SK-MEL-5 (cell line): ENCODE results near the gene FER1L5. TPM values are rescaled to one million over a fixed set of nuclear protein-coding genes. Genes with fewer than 3 reads are reported as not detected.

ENCODE experiments used
- DNase-seq: peaks from one replicate; pipeline ENCODE4 v3.0.0-alpha.2; 2016; ENCODE audit warnings: low read depth, low spot score
- in situ Hi-C: cut with HindIII; loops from 2 replicates; pipeline ENCODE4 v1.10.0; 2016; ENCODE audit warnings: low sequenced_read_pairs, high pct_unique_total_duplicates, low pct_unique_long_range_greater_than_20kb
- total RNA-seq: library from RNA; depleted of rRNA; stranded (reverse); fragments of >200 nt; shearing (Covaris generic); gene quantifications from 2 replicates; pipeline ENCODE4 v1.2.3, GENCODE V29; 2014

Gene FER1L5
- total RNA-seq, 1 experiment from 2014 or later: not detected

DNA sequence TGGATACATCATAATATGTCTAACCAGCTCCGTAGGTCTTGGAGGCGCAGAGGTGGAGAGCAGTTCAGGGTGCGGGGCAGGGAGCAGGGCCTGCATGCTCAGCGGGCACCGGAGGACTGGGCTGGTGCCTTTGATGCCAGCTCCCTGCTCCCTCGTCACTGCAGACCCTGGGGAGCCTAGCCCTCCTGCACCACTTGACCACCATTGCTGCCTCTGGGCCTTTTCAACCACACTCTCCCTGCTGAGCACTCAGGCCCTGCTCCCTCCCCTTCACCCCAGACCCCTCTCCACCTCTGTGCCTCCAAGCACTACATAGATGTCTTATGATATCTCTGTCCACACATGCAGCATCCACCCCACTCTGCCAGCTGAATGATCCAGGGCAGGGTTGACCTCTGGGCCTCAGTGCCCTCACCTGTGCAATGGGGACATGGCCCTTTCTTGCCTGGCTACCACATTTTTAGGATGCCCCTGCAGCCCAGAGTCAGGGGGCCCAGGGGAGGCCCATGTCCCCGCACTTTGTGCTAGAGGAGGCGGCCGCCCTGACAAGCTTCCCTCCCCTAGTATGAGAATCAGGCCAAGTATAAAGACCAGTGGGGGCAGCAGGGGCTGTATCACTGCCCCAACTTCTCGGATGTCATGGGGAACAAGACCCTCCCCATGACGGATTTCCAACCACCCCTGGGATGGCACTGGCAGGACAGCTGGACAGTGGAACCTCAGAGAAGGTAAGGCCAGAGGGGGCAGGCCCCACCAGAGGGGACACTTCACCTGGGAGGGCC, 46.3 kb downstream of the FER1L5 start:
- DNase-seq: no peak
- in situ Hi-C loops: no loop called here

DNA sequence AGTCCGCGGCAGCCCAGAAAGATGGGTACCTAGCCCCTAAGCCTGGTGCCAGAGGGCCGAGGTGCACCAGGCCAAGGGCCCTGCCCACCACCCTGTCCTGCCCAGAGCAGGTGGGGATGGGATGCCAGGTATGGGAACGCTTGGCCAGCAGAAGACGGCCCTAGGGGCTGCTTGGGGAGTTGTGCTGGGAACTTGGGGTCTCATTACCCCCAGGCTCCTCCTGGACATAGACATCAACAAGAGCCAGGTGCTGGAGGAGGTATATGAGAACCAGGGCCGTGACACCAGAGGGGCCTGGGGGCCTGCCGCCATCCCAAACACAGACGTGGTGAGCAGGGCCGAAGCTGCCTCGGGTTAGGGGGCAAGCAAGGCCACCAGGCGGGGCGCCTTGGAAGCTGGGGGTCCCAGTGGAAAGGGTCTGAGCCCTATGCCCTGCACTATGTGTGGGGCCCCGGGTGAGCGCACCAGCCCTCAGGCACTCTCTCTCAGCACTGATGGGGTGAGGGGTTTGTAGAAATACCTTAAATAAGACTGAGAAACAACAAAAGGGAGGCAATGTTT, 46.9 kb downstream of the FER1L5 start:
- in situ Hi-C loops: no loop called here
- DNase-seq: no peak

DNA sequence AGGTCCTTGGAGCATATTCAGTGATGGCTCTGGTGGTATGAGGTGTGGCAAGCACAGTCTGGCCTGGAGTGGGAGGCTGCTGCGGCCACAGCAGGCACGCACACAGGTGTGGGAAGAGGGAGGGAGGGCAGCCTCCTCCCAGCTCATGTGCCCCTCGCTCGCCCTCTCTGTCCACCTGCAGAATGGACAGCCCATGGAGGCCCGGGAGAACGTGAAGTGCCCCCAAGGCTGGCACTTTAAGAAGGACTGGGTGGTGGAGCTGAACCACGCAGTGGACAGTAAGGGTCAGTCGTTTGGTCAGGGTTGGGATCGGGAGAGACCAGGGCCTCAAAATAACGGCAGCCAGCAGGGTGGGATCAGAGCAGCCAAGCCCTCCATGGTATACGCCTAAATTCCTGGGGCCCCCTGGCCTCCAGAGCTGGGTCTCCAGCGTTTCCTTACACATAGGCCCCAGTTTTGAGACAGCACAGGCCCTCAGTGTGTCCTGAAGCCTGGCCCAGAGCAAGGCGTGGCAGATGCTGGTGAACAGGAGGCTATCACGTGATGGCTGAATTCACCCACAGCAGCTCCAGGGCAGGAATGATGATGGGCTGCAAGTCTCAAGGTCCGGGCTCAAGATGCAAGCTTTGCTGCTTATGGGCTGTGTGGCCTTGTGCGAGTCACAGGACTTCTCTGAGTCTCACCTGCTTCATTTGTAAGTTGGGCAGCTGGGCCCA, 47.9 kb downstream of the FER1L5 start:
- in situ Hi-C loops: no loop called here

DNA sequence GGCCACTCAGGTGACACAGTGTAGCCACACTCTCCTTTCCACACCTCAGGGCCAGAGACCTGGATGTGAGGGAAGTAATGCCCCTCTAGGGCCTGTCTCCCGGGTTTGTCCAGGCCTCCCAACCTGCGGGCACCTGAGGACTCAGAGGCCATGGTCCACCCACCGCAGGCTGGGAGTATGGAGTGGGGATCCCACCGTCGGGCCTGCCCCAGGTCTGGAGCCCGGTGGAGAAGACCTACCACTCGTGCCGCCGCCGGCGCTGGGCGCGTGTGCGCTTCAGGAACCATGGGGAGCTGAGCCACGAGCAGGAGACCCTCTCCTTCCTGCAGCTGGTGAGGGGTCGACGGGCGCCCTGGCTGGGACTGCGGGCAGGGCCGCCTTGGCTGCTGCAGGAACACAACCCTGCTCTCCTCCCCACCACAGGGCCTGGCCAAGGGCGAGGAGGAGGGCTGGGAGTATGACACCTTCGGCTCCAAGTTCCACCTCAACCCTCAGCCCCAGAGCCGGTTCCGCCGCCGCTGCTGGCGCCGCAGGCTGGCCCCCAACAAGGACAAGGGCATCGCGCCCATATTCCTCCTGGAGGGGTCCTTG, 48.6 kb downstream of the FER1L5 start:
- no peak for DNase-seq
- in situ Hi-C loops: no loop called here

More for the DNA sequence above, 47.9 kb downstream of the FER1L5 start:
- no peak for DNase-seq

DNA sequence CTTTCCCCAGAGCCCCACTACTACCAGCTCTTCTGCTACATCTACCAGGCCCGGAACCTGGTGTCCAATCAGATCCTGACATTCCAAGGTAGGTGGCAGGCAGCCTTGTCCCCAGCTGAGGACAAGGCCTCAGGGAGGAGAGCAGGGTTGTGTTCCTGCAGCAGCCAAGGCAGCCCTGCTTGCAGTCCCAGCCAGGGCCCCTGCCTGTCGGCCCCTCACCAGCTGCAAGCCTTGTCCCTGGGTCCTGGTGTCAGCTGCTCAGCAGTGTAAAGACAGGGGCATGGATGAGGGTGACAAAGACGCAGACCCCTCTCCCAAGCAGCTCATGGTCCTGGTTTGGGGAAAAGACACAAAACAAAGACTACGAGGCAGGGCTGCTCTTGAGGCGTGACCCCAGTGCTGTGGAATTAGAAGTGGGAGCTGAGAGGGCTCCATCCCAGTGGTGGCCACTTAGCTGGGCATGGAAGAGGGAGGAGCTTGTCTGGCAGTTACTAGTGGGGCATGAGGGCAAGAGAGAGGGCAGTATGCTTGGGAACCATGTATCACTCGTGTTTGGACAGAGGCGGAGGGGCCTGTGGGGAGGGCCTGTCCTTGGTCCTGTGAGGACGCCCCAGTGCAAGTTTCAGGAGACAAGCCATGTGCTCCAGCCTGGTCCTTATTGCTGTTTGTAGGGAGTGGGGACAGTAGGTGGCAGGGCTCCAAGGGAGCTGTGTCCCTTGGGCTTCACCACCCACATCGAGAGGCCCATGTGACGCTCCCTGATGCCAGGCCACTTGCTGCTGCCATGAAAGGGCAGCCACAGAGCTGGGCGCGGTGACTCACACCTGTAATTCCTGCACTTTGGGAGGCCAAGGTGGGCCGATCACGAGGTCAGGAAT, 49.8 kb downstream of the FER1L5 start:
- in situ Hi-C loops: no loop called here
- no peak for DNase-seq

DNA sequence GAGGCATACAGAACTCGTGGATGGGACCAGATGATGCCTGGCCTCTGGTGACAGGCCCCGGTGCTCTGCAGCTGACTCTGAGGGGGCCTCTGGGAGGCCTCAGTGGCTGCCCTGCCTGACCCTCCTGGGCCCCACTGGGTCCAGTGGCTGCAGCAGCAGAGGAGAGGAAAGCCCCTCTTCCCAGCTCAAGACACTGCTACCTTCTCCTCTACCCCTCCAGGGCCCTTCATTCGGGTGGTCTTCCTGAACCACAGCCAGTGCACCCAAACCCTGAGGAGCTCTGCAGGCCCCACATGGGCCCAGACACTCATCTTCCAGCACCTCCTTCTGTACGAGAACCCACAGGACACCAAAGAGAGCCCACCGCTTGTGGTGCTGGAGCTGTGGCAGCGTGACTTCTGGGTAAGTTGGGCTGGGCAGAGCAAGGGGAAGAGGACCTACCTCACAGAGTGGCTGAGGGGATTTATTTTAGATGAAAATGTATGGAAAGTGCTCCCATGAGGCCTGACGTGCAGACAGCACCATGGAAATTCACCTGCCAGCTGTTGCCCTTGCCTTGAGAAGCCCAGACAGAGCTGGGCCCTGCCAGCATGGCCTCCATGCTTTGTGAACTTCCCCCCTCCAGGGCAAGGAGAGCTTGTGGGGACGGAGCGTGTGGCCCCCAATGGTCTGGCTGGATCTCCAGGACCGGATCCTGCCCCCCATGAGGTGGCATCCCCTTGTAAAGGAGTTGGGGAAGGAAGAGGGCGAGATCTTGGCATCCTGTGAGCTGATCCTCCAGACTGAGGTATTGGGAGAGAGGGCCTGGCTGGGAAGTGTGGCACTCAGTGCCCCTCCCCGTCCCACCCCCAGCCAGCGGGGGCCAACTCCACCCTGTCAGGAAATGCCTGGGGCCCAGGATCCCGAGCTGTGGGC, 51.0 kb downstream of the FER1L5 start:
- in situ Hi-C loops: no loop called here
- DNase-seq: no peak

DNA sequence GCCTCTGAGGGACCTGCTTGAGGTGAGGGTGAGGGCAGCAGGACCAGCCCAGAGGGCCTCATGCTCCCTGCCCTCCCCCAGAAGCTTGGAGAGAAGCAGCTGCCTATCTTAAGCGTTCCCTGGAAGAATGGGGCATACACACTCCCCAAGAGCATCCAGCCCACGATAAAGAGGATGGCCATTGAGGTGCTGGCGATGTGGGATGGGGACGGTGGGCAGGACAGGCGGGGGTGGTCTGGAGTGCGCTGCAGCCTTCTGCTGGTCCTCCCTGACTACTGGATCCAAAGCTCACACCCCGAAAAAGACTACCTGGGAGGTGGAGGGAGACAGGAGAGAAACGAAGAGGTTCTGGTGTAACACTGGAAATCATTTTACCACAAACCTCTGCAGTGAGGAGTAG, 51.7 kb downstream of the FER1L5 start:
- no peak for DNase-seq
- in situ Hi-C loops: no loop called here

DNA sequence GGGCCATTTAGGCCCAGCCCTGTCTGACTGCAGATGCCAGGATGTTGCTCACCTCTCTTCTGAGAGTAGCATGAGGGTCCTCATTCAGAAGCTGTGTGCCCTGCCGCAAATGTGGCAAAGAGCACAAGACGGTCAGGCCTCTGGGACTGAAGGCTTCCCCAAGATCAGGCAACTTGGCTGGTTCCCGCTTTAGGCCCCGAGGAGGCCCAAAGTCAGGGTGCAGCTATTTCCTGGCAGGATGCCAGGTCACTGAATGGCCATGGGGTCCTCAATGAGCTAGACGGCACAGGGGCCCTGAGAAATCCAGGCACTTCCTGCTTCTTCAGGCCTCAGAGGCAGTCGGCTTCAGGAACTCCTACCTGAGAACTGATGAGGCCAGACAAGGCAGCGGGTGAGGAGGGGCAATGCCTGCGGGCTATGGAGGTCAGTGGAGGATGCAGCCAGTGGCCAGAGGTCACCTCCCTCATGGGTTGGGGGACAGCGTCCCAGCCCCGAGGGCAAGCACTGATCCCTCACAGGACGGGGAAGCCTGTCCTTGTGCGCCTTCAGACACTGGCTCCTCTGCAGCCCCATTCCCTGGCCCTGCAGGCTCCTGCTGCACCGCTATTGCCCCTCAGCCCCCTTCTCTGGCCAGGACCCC, 52.4 kb downstream of the FER1L5 start:
- DNase-seq: no peak
- in situ Hi-C loops: no loop called here

DNA sequence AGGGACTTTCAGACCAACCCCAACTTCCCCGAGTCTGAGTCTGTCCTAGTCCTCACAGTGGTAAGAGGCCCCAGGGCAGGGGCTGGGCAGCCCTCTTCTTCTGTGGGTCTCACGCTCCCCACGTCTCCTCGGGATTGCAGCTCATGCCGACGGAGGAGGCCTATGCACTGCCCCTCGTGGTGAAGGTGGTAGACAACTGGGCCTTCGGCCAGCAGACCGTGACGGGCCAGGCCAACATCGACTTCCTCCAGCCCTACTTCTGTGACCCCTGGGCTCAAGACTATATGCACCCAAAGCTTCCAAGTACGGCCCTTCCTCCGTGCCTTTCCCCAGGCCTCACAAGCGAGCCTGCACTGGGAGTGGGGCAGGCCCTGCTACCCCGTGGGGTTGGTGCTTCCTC, 53.0 kb downstream of the FER1L5 start:
- in situ Hi-C loops: no loop called here
- no peak for DNase-seq

DNA sequence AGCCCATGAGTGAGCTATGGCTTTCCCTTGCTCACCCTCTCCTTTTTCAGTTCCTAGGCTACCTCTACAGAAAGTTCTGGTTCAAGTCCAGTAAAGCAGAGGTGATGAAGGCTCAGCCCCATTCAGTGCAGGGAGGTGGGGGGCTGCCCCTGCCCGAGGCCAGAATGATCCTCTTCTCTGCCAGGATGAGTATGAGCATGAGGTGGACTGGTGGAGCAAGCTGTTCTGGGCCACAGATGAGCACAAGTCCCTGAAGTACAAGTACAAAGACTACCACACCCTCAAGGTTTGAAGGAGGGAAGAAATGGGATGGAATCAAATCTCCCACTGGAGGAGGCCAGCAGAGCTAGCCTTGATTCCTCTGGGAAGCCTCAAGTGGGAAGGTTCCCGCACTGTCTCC, 54.9 kb downstream of the FER1L5 start:
- in situ Hi-C loops: no loop called here
- no peak for DNase-seq

DNA sequence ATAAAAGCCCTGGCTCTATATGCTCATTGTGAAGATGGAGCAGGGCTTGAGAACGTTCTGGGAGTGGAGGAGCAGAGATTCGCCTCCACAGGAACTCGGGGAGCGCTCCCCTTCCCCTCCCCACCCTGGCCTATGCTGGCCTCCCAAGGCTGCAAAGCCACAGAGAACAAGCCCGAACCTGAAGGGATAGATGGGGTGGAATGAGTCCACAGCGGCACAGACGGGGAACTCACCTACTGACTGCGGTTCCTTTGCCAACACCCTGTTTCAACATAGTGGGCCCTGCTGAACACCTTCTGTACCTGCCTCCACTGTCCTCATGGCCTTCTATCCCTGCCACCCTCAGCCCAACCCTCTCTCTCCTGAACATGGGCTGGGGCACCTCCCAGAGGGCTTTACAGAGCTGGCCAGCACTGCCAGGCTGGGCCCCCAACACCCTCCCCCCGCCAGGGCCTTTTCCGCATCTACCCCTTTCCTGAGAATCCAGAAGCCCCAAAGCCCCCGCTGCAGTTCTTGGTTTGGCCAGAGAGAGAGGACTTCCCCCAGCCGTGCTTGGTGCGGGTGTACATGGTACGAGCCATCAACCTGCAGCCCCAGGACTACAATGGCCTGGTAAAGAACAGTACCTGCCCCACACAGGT, 55.8 kb downstream of the FER1L5 start:
- no peak for DNase-seq
- in situ Hi-C loops: no loop called here

DNA sequence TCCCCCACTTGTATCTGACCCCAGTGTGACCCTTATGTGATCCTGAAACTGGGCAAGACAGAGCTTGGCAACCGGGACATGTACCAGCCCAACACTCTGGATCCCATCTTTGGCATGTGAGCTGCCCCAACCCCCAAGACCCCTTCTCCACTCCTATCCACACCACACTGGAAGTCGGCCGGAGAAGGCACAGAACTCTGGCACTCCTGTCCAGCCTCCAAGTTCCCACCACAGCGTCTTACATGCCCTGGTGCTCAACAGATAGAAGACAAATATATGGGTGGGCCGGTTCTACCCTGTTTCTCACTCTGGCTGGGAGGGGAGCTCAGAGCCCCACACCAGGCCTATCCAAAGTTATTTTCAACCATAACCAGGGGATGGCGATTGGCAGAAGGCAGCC, 56.5 kb downstream of the FER1L5 start:
- DNase-seq: no peak

DNA sequence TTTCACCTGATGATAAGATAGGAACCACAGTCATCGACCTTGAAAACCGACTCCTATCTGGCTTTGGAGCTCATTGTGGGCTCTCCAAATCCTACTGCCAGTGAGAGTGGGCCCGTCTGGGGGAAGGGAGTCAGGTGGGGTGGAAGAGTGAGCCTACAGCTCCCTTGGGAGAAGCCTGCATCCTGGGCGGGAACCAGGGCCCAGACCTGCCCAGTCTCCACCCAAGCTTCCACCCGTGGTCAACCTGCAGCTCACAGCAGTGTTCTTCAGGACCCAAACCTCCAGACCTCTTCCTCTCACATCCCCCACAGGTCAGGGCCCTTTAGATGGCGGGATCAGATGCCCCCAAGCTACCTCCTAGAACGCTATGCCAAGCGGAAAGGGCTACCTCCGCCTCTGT, 57.1 kb downstream of the FER1L5 start:
- no peak for DNase-seq
- in situ Hi-C loops: no loop called here

More for the DNA sequence above, 56.5 kb downstream of the FER1L5 start:
- in situ Hi-C loops: no loop called here

DNA sequence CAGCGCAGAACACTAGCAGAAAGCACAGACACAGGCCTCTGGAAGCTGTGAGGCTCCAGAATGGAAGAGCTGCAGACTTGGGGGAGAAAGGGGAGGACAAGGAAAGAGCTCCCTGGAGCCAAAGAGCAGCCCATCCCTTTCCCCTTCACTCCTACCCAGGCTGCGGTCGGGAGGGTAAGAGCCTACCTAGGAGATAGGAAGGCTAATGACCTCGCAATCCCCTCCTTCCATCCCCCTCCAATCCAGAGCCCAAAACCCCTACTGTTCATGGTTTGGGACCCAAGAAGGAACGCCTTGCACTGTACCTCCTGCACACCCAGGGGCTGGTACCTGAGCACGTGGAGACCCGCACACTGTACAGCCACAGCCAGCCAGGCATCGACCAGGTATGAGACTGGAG, 57.5 kb downstream of the FER1L5 start:
- DNase-seq: no peak
- in situ Hi-C loops: no loop called here

DNA sequence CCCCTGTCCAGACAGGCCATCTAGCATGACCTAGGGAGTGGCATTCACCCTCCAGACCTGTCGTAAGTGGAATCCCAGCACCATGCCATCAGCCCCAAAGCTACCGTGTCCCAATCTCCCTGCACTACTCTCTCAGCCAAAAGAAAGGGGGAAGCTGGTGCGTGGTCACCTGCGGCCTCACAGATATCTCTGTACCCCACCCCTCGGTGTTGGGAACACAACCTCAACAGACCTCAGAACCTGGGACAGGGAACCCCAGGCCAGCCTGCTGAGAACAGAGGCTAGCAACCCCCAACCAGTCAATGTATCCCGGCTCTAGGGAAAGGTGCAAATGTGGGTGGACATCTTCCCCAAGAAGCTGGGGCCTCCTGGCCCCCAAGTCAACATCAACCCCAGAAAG, 59.1 kb downstream of the FER1L5 start:
- in situ Hi-C loops: no loop called here
- no peak for DNase-seq
